ENCODE data around the gene PHKA1.
"Not testable (repeated sequence)": the region's sequence is repeated elsewhere in the genome, so short reads cannot be mapped to it uniquely, and the experiment has no call there.

PHKA1 gene

DNA sequence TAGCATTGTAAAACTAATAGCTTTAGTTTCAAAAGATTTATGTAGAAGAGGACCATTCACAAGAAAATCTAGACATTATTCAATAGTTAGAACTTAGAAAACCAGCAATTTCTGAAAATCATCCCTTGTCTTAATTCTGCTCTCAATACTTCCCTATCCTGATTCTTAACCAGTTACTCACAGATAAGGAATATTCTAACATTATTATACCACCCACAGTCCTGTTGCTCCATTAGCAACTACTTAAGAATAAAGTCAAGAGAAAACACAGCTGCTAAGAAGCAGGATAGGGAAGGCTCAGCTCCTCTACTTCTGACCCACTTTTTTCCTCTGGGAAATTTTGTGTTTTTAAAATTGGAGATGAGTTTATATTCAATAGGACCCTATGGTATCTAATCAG is 47.7 kb downstream of the PHKA1 start:
- DNase-seq (ENCODE audit: low spot score) = no peak

DNA sequence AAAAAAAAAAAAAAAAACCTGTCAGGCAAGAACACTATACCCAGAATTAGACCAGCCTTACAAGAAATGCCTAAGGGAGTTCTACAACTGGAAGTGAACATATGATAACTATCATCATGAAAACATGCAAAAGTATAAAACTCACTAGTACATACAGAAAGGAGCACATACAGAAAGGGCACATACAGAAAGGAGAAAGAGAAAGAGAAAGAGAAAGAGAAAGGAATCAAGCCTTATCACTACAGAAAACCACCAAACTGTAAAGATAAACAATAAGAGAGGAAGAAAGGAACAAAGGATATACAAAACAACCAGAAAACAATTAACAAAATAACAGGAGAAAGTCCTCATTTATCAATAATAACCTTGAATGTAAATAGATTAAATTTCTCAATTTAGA is 50.4 kb downstream of the PHKA1 start:
- no peak for DNase-seq (ENCODE audit: low spot score)

DNA sequence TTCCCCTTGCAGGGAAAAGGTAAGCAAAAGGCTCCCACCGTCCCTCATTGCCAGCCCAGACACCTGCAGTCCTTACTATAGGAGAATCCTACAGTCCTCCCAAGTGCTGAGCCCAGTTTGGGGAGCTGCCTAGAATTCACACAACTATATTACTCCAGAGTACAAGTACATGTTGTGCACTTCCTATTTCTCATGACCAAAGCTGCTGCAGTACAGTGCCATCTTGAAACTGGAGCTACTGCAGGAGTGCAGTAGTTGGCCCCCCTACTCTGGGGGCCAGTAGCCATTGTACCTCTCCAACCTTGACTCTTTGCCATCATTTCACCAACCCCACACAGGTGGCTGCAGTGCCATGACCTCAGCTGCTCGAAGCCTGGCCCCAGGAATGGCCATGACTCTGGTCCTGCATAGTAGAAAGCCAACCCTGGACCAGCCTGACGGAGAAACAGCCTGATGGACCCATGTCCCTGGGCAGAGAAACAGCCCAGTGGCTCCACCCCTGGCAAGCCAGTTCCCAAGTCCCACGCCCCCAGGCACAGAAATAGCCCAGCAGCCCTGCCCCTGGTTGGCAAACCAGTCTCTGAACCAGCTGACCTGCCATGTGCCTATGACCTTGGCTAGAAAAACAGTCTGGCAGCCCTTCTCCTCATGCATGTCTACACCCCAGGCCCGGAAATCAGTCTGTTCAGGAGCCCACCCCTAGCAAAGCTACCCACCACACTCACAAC is 51.9 kb downstream of the PHKA1 start:
- DNase-seq (ENCODE audit: low spot score) = no peak

DNA sequence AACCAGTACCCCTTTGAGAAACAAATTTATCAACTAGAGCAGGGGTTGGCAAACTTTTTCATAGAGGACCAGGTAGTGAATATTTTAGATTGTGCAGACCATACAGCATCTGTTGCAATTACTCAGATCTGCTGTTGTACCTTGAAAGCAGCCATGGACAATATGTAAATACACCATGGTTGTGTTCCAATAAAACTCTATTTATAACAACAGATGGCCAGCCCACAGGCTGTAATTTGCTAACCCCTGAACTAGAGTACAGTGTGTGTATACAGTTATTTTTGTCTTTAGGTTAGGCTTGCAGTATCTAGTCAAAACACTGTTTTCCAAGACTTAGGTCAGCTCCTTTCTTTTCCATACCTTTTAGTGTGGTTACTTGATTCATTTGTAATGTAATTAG is 54.4 kb downstream of the PHKA1 start:
- no peak for DNase-seq (ENCODE audit: low spot score)

DNA sequence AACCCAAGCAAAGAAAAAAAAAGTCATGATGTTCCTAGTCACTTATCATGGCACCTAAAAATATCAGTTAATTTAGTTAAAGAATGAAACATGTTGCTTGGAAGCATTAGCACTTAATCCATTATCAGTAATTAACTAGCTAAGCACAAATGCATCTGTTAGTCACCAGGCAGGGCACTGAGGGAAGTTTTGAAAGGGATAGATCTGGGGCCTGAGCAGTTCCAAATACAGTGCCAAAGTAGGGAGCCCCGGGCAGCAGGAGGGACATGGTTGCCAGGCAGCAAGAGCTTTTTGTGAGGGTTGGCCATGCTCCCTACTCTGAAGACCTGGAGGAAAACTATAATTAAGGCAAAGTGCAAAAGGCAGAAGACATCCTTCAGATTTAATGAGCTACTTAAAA is 62.0 kb downstream of the PHKA1 start:
- DNase-seq (ENCODE audit: low spot score) = no peak

DNA sequence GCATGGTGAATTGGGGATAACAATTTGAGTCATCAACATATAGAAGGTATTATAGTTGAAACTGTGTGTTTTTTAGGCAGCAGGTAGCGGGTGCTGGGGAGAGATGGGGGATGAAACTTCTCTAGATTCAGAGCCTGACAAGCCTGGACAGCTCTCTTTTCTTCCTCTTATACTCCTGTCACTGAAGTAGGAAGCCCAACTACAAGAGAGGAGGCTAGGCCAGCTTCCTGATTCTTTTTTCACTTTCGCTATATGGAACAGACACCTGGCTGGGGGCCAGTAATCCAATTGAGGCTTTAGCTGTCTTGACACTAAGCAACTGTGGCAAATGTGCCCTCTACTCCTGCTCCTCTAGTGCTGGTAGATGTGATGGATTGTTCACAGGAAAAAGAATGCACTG is 69.2 kb downstream of the PHKA1 start:
- no peak for DNase-seq (ENCODE audit: low spot score)

DNA sequence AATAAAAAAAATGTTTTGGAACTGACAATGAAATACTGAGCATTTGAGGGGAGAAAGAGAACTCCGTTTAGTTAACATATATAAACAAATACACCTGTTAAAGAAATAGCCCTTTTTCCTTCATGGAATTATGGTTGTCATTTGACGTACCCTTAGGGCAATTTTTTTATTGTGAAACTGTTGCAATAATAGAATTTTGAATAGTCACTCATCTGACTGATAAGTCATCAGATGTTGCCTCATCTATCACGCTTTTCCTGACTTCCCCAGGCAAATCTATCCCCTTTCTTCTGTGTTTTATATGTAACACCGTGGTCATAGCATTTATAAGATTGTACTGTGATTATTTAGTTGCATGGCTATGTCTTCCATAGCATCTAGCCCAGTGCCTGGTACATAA is 72.5 kb downstream of the PHKA1 start:
- no peak for DNase-seq (ENCODE audit: low spot score)

DNA sequence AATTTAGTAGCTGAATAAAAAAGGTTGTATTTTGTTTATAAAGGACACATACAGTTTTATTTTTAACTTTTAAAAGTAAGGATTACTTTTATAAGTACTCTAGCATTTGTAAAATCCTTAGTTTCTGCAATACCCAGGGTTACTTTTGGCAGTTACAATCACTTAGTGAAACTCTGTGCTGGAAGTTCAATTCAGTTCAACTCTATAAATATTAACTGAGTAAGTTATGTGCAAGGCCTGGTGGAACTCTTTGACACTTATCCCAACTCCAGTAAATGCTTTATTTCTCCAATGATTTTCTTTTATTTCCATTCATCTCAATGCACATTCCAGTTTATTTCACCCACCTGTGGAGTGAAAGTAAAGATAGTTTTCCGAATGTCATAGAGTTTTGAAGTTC is 78.2 kb downstream of the PHKA1 start:
- no peak for DNase-seq (ENCODE audit: low spot score)

DNA sequence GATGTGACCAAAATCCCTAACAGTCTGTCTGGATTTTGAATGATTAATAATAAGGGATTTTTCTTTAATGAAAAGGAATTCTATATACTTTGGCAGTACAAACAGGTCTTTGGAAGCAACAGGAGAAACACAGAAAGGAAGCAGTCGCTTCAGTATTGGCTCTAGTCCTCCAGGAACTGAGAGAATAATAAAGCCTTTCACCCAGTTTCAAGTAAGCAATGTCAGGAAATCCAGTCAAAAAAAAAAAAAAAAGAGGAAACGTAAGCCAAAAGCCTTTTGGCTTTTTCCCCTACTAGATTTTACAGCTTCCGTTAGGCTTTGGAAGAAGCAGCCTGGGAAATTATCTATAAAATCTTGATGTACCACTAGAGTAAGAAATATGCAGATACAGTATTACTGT is 79.8 kb downstream of the PHKA1 start:
- DNase-seq (ENCODE audit: low spot score) = no peak

DNA sequence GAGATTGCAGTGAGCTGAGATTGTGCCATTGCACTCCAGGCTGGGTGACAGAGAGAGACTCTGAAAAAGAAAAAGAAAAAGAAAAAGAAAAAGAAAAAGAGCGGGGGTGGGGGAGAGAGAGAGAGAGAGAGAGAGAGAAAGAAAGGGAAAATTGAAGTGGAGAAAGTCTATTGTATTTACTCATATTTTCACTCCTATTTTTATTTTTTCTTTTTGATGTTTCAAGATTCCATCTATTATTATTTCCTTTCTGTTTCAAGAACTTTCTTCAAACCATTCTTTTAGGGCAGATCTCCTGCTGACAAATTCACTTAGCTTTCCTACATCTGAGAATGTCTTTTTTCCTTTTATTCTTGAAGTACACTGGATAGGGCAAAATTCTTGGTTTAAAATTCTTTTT is 83.9 kb downstream of the PHKA1 start:
- DNase-seq (ENCODE audit: low spot score) = no peak

DNA sequence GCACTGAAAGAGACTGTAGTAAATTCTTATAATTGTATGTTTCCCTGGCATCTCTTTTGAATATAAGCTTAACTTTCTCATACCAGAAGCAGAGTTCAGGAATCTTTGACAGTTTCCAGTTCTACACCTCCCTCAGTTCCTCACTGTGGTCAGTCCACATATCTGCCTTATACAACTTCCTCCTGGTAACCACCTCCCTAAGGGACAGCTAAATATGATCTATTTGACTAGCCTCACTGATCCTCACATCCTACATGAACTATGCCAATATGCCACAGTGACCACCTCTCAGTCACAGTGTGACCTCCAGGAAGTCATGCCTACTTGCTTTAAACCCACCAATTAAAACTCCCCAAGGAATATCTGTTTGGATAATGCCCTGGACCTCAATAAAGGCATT is 89.9 kb downstream of the PHKA1 start:
- no peak for DNase-seq (ENCODE audit: low spot score)

DNA sequence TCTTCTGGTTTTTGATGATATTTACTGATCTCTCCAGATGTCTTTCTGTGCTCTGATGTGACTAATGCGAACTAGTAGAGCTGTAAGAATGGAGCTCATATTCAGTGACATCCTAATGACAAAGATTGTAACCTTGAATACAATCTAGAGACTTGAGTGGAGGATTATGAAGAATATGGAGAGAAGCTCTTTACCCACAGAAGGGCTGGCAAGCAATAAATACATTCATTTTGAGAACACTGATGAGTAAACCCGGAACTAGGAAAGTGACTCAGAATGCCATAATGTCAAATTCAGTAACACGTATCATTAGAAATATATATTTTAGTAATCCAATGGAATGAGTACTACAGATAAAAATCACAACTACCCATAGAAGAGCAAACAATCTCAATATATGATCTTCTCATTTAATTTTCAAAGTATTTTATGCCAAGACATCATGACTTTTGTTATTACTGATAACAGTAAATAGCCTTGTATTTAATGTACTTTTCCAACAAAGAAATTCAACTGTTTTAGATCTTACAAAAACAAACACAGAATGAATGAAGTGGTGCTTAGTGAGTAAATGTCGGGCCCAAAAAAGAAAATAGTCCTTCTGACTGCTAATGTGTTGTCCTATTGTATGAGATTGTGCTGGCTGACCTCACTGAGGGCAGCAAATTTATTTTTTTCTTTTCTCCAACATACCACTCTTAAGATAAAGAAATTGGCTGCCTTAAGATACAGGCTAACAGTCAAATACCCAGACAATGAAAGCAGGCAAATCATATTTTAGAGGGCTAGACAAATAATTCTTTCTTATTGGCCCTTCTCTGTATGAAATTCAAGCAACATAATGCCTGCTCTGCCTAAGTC is 92.3 kb downstream of the PHKA1 start:
- DNase-seq (ENCODE audit: low spot score) = peak; percentile 7

DNA sequence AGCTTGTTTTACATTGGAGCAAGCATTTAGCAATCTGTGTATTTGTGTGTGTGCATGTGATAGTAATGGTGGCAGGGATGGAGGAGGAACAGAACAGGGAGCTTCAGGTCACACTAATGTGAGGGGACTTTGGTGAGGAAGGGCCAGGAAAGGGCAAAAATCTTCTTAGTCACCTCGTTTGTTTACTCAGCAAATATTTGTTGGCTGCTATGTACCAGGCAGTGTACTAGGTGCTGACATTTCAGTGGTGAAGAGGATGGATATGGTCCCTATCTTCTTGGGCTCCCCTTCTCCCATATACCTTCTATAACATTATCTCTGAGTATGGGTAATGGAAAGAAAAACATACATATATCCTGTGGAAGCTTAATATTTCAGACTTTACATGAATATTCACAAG is 92.9 kb downstream of the PHKA1 start:
- no peak for DNase-seq (ENCODE audit: low spot score)

DNA sequence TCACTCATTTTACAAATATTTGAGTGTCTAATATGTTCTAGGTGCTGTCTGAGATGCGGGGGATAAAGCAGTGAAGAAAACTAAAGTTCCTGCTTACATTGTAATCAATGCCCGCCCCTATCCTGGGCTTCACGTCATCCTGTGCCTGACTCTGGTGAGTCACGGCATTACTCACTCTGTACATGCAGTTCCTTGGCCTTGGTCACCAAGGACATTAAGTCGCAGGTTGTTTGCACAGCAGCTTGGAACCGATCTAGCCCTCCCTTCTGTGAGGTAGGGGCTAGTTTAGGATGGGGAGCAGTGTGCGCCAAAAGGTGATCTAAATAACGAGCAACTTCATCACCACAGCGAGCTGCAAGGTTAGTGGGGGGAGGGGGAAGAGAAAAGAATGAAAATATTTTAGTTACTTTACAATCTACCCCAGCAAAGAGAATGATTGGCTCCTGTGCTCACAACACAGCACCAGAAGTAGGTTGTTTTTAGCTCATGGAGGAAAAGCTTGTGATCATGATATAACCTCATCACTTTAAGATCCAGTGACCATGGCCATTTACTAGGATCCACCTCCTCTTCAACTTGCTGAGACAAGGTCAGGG is 93.5 kb downstream of the PHKA1 start:
- peak; percentile 72 for DNase-seq (ENCODE audit: low spot score)

DNA sequence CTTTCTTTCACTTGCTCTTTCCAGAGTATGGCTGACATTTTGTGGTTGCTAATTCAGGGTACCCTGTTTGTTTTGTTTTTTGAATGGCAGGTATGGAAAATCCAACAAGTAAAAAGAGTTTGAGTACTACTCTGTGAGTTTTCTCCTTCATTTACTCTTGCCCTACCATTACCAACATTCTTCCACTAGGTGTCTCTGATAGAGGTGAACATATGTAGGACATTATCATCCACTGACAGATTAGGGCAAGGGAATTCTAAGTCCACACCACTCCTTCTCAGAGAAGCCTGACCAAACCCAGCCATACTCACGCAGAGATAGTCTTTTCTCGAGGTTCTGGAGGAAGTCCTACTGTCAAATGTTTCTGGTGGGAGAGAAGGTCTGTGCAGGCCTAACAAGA is 104.8 kb downstream of the PHKA1 start:
- peak; percentile 28 for DNase-seq (ENCODE audit: low spot score)

DNA sequence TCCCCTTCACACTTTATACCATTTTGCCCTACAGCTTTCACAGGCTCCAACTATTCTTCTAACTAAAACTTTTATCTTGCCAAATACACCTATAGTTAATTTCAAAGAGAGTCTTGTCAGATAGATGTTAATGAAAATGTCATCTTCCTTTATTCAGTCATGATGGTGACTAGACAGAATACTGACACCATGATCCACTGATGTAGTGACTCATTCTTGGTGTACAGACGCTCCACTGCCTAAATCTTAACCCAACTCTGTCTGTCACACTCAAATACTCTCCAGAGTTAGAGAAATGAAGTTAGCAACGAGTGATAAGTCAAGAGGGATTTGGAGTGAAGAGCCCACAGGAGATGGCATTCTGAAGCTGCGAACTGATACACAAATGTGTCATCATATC is 109.4 kb downstream of the PHKA1 start:
- DNase-seq (ENCODE audit: low spot score) = no peak

DNA sequence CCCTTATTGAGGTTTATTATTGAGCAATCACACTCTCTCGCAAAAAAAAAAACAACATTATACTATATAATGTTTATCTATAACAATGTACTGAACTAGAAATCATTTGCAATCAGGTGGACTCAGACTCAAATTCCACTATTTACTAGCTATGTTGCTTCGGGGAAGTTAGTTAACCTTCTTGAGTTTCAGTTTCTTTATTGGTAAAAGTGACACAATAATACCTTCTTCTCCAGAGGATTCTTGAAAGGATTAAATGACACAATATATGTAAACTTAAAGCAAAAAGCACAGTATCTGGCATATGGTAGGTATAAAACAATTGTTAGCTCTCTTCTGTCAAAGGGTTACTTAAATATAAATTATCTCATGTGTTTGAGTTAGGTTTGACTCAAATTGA is 110.0 kb downstream of the PHKA1 start:
- DNase-seq (ENCODE audit: low spot score) = no peak

DNA sequence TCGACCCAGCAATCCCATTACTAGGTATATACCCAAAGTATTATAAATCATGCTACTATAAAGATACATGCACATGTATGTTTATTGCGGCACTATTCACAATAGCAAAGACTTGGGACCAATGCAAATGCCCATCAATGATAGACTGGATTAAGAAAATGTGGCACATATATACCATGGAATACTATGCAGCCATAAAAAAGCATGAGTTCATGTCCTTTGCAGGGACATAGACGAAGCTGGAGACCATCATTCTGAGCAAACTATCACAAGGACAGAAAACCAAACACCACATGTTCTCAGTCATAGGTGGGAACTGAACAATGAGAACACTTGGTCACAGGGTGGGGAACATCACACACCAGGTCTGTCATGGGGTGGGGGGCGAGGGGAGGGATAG is 123.1 kb downstream of the PHKA1 start:
- DNase-seq (ENCODE audit: low spot score) = not testable (repeated sequence)

DNA sequence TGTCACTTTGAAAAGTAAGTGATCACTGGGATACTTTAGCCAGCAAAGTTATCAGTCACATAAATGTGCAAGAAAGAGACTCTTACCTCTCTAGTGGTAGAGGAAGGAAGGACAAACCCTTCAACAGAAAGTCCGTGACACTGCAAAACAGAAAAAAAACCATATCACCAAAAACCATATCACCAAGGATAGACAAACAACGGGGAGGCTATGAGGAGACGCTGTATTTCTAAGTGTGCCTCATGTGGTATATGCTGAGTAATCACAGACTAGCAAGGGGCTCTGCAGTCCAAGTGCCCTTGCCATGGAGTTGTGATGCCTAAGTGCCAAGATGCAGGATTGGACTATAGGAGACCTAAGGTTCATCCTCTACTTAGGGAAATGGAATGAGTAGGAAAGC is 129.9 kb downstream of the PHKA1 start:
- no peak for DNase-seq (ENCODE audit: low spot score)

DNA sequence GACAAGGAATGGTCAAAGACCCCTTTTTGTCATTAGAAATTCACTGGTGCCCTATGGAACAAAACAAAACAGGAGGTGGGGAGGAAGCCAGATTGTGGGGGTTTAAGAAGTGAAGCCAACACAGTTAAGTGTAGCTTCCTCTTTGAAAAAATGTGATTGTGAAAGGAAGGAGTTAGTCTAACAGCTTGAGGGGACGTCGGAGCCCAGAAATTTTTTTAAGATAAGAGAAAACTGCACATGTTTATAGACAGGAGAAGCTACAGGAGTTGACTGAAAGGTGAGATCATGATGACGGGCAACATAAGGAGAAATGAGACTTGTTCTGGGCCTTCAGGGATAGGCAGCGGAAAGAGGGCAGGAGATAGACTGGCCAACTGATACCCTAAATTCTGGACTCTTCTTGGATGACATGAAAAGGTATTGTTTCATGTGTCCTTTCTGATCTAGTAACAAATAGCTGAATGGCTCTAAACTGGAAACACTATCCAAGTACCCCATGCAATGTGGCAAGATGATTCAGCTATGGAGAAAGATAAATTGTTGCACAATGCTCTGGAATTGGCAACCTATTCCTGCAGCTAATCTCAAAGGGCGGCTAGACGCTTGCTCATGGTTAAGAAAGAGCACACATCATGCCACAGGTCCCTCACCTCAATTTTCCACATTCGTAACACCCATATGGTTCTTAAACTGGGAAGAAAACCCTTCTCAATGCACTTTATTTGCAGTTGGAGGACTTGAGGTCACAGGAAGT is 137.8 kb downstream of the PHKA1 start:
- no peak for DNase-seq (ENCODE audit: low spot score)

DNA sequence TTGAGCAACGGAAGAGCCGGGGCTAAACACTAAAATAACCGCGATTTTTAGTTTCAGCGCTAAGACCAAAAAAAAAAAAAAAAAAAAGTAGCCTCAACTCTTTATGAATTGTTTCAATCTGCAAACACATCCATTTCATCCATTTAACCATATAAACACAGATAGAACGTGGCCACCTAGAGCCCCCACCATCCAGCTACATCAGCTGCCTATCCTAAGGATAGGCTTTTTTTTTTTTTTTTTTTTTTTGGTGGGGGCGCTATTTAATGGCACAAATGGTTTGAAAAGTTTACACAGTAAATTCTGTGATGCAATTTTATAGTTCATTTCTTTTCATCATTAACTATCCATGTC is 141.0 kb downstream of the PHKA1 start:
- no peak for DNase-seq (ENCODE audit: low spot score)
